Sigmoid colon (tissue), 4 donors: Measurements from ENCODE around the gene PZP.

Experiments
- POLR2A ChIP-seq, 2 donors: fragments of 450-650 bp; IDR thresholded peaks; one replicate each; pipeline ENCODE4 v1.6.1; 2016; ENCODE audit warnings: antibody characterized with exemption in 2 of 2, mild to moderate bottlenecking in 2 of 2, moderate library complexity in 2 of 2
- POLR2AphosphoS5 ChIP-seq, 4 donors: sonication (generic); formaldehyde crosslinking; IDR thresholded peaks; one replicate each; pipeline ENCODE4 v1.6.1; 2017; ENCODE audit warnings: antibody characterized with exemption in 4 of 4
- TF ChIP-seq, protein P1 (sequence below), 4 experiments: fragments of 450-650 bp in 3 of 4; fragments of 200-600 bp in 1 of 4; IDR thresholded peaks; one replicate each; pipeline ENCODE4 v1.5.1; 2016 to 2019; ENCODE audit warnings: antibody characterized with exemption in 4 of 4, mild to moderate bottlenecking in 3 of 4, moderate library complexity in 2 of 4

DNA sequence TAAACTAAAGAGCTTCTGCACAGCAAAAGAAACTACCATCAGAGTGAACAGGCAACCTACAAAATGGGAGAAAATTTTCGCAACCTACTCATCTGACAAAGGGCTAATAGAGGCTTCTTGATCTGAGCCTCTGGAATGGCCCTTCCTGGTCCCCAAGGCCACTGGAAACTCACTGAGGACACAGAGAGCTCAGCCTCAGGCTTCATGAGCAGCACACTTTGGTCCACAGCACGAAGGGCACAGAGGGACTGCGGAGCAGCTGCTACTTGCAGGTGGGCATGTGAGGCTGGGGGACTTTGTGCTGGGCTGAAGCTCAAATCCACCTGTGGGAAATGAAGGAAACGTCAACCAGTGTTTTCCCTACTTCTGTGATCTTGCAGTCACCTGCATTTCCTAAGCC lies 27.4 kb downstream of the PZP start:
- TF ChIP-seq, protein P1, sequence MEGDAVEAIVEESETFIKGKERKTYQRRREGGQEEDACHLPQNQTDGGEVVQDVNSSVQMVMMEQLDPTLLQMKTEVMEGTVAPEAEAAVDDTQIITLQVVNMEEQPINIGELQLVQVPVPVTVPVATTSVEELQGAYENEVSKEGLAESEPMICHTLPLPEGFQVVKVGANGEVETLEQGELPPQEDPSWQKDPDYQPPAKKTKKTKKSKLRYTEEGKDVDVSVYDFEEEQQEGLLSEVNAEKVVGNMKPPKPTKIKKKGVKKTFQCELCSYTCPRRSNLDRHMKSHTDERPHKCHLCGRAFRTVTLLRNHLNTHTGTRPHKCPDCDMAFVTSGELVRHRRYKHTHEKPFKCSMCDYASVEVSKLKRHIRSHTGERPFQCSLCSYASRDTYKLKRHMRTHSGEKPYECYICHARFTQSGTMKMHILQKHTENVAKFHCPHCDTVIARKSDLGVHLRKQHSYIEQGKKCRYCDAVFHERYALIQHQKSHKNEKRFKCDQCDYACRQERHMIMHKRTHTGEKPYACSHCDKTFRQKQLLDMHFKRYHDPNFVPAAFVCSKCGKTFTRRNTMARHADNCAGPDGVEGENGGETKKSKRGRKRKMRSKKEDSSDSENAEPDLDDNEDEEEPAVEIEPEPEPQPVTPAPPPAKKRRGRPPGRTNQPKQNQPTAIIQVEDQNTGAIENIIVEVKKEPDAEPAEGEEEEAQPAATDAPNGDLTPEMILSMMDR (IDR thresholded peaks at IDR 0.05) = no peak
- no peak for TF ChIP-seq POLR2AphosphoS5 (IDR thresholded peaks at IDR 0.05)
- no peak for TF ChIP-seq POLR2A (IDR thresholded peaks at IDR 0.05)
